HL-60/S4 treated with retinoic acid at 250 ng/mL for 4 days and 3 days (cell line): Measurements from ENCODE around the gene CDON.

Experiments used
- in situ Hi-C: fragments of 300-500 bp; cut with MboI; formaldehyde crosslinking; loops from 2 replicates; pipeline ENCODE4 v1.7.0; 2022; ENCODE audit warnings: low sequenced_read_pairs

The CDON gene

GRCh38 chr11:126062679-126063506 is at the start of gene CDON:
Gene CDON (minus strand): TSS chr11:126062866. CDS start chr11:126023476, 39,390 bp downstream.
- in situ Hi-C loops = no loop called here

GRCh38 chr11:126111458-126112116 is 48.9 kb upstream of the CDON start:
- in situ Hi-C loops = no loop called here

- in situ Hi-C loops = no loop called here
These were observed 47.5 kb upstream of the CDON start for GRCh38 chr11:126109941-126110731.

GRCh38 chr11:126106594-126107328 is 44.1 kb upstream of the CDON start:
- in situ Hi-C loops = no loop called here

GRCh38 chr11:126105748-126106080 is 43.0 kb upstream of the CDON start:
- in situ Hi-C loops = no loop called here

- in situ Hi-C loops = no loop called here
These were observed 42.5 kb upstream of the CDON start for GRCh38 chr11:126105022-126105747.

- in situ Hi-C loops = no loop called here
These were observed 41.8 kb upstream of the CDON start for GRCh38 chr11:126104420-126104819.

- in situ Hi-C loops = no loop called here
These were observed 40.5 kb upstream of the CDON start for GRCh38 chr11:126103150-126103549.

- in situ Hi-C loops = no loop called here
These were observed 39.8 kb upstream of the CDON start for GRCh38 chr11:126102436-126102981.

- in situ Hi-C loops = no loop called here
These were observed 39.2 kb upstream of the CDON start for GRCh38 chr11:126101930-126102283.

GRCh38 chr11:126101251-126101929 is 38.7 kb upstream of the CDON start:
- in situ Hi-C loops = no loop called here

- in situ Hi-C loops = no loop called here
These were observed 38.0 kb upstream of the CDON start for GRCh38 chr11:126100716-126101115.

- in situ Hi-C loops = no loop called here
These were observed 35.6 kb upstream of the CDON start for GRCh38 chr11:126098204-126098769.

- in situ Hi-C loops = no loop called here
These were observed 33.1 kb upstream of the CDON start for GRCh38 chr11:126095745-126096144.

- in situ Hi-C loops = no loop called here
These were observed 27.8 kb upstream of the CDON start for GRCh38 chr11:126090452-126090851.

- in situ Hi-C loops = no loop called here
These were observed 26.3 kb upstream of the CDON start for GRCh38 chr11:126088999-126089398.

GRCh38 chr11:126086248-126086647 is 23.6 kb upstream of the CDON start:
- in situ Hi-C loops = no loop called here

- in situ Hi-C loops = no loop called here
These were observed 21.9 kb upstream of the CDON start for GRCh38 chr11:126084608-126084912.

- in situ Hi-C loops = no loop called here
These were observed 21.4 kb upstream of the CDON start for GRCh38 chr11:126083829-126084607.
